HepG2 (cell line): ENCODE results near the gene DIP2C.

Experiments
- CEBPB ChIP-seq: IDR thresholded peaks from 2 replicates; pipeline ENCODE4 v1.6.1; 2011; ENCODE audit warnings: low read depth, low read length, improper control_type of control experiment, borderline replicate concordance
- POLR2A ChIP-seq, 2 experiments: IDR thresholded peaks; 2 replicates each; pipeline ENCODE4 v1.6.1; 2011; ENCODE audit warnings: low read depth in 2 of 2, low read length in 2 of 2, mild to moderate bottlenecking in 1 of 2, moderate library complexity in 1 of 2; ENCODE audit not compliant: insufficient read depth in 1 of 2
- REST ChIP-seq, 2 experiments: IDR thresholded peaks; 2 replicates each; pipeline ENCODE4 v1.6.1; 2011 to 2012; ENCODE audit warnings: low read length in 2 of 2, borderline replicate concordance in 1 of 2, low read depth in 1 of 2, mild to moderate bottlenecking in 1 of 2, moderate library complexity in 1 of 2
- TAF1 ChIP-seq: sonication (generic); formaldehyde crosslinking; IDR thresholded peaks from 2 replicates; pipeline ENCODE4 v1.4.0; 2020; ENCODE audit warnings: missing genetic modification reagents
- TBP ChIP-seq: sonication (generic); formaldehyde crosslinking; IDR thresholded peaks from 2 replicates; pipeline ENCODE4 v1.5.0; 2020; ENCODE audit warnings: missing genetic modification reagents
- ZNF407 ChIP-seq: sonication (generic); formaldehyde crosslinking; IDR thresholded peaks from one replicate; pipeline ENCODE4 v1.5.1; 2020; ENCODE audit warnings: mild to moderate bottlenecking, missing genetic modification reagents; ENCODE audit errors: not compliant biosample characterization

- TF ChIP-seq ZNF407 (CRISPR knock-in tag) = no peak
- TF ChIP-seq POLR2A (IDR thresholded peaks at IDR 0.05; ENCODE audit: insufficient read depth in 1 of 2, low read depth in 2 of 2, low read length in 2 of 2) = no peak
- TF ChIP-seq TBP = no peak
- no peak for TF ChIP-seq TAF1 (CRISPR knock-in tag)
- TF ChIP-seq CEBPB = no peak
- no peak for TF ChIP-seq REST (IDR thresholded peaks at IDR 0.05; ENCODE audit: borderline replicate concordance in 1 of 2, low read depth in 1 of 2, low read length in 2 of 2)
Observed at GRCh38 chr10:509361-510102, 179.9 kb downstream of the DIP2C start.
